PC-3 (cell line): ENCODE measurements around the gene SRD5A3.

Experiments used
- EZH2 ChIP-seq: fragments of 300-600 bp; sonication (generic); IDR thresholded peaks from one replicate; pipeline ENCODE4 v1.6.1; 2017; ENCODE audit warnings: antibody characterized with exemption, mild to moderate bottlenecking, low read length; ENCODE audit not compliant: unreplicated experiment
- EZH2phosphoT487 ChIP-seq: fragments of 300-600 bp; sonication (generic); IDR thresholded peaks from 2 replicates; pipeline ENCODE4 v1.6.1; 2018; ENCODE audit warnings: mild to moderate bottlenecking, antibody characterized with exemption, low read length, borderline replicate concordance
- TF ChIP-seq, protein P1 (sequence below): fragments of 300-600 bp; sonication (generic); conservative IDR thresholded peaks from 2 replicates; pipeline ENCODE4 v1.5.1; 2017; ENCODE audit warnings: antibody characterized with exemption, low read depth, mild to moderate bottlenecking, low read length

DNA sequence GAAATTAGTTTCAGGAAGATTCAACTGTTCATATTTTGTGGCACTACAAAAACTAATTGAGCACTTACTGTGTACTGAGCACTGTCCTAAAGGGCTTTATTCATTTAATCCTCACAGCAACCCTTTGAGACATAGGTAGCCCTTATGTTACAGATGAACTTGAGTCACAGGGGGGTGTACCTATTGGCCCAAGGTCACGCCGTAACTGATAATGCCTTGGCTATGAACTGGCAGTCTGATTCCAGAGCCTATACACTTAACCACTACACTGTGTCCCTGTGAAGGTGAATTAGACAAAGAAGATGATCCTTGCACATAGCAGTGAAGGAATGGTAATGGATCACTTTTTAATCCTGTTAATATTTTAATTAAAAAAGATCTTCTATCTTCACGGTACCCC, 61.7 kb downstream of the SRD5A3 start:
- TF ChIP-seq EZH2phosphoT487 = no peak
- TF ChIP-seq, protein P1, sequence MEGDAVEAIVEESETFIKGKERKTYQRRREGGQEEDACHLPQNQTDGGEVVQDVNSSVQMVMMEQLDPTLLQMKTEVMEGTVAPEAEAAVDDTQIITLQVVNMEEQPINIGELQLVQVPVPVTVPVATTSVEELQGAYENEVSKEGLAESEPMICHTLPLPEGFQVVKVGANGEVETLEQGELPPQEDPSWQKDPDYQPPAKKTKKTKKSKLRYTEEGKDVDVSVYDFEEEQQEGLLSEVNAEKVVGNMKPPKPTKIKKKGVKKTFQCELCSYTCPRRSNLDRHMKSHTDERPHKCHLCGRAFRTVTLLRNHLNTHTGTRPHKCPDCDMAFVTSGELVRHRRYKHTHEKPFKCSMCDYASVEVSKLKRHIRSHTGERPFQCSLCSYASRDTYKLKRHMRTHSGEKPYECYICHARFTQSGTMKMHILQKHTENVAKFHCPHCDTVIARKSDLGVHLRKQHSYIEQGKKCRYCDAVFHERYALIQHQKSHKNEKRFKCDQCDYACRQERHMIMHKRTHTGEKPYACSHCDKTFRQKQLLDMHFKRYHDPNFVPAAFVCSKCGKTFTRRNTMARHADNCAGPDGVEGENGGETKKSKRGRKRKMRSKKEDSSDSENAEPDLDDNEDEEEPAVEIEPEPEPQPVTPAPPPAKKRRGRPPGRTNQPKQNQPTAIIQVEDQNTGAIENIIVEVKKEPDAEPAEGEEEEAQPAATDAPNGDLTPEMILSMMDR = no peak
- TF ChIP-seq EZH2 = no peak
